Fibroblast of lung (primary cell): Measurements from ENCODE around the gene NCK2. TPM values are rescaled to one million over a fixed set of nuclear protein-coding genes. Genes with fewer than 3 reads are reported as not detected.

Experiments used
- DNase-seq, 2 donors: peaks; one replicate each; pipeline versions ENCODE4 v3.0.0 to v3.0.0-alpha.2; 2010; ENCODE audit warnings: low read depth in 2 of 2
- H2AFZ ChIP-seq: 2 replicates; pipeline ENCODE4 v1.5.1; 2012; ENCODE audit warnings: low read length, control low read depth, inconsistent platforms
- H3K27ac ChIP-seq: 2 replicates; pipeline ENCODE4 v1.5.1; 2011; ENCODE audit warnings: low read length, control low read depth; ENCODE audit not compliant: insufficient read depth
- H3K27me3 ChIP-seq: 2 replicates; pipeline ENCODE4 v1.5.1; 2011; ENCODE audit warnings: mild to moderate bottlenecking, low read length; ENCODE audit not compliant: control insufficient read depth, insufficient read depth
- H3K36me3 ChIP-seq: 2 replicates; pipeline ENCODE4 v1.5.1; 2011; ENCODE audit warnings: low read length; ENCODE audit not compliant: control insufficient read depth, insufficient read depth
- H3K4me1 ChIP-seq: 2 replicates; pipeline ENCODE4 v1.5.1; 2011; ENCODE audit warnings: low read length; ENCODE audit not compliant: control insufficient read depth, insufficient read depth; ENCODE audit errors: extremely low read depth
- H3K4me2 ChIP-seq: 2 replicates; pipeline ENCODE4 v1.5.1; 2011; ENCODE audit warnings: low read length, control low read depth; ENCODE audit not compliant: insufficient read depth; ENCODE audit errors: extremely low read depth
- H3K4me3 ChIP-seq, 4 experiments: fragments of 200-600 bp in 1 of 4; sonication (generic) in 1 of 4; replicated peaks in 1 of 4; 2 replicates each; pipeline ENCODE4 v1.5.1; 2011 to 2016; ENCODE audit warnings: low read length in 4 of 4, low read depth in 3 of 4, mild to moderate bottlenecking in 3 of 4, control low read depth in 2 of 4, inconsistent platforms in 1 of 4, mixed read lengths in 1 of 4; ENCODE audit not compliant: insufficient read depth in 1 of 4; ENCODE audit errors: control extremely low read depth in 1 of 4
- H3K79me2 ChIP-seq: 2 replicates; pipeline ENCODE4 v1.5.1; 2012; ENCODE audit warnings: mild to moderate bottlenecking, low read length, inconsistent platforms; ENCODE audit not compliant: control insufficient read depth, insufficient read depth
- H3K9ac ChIP-seq: 2 replicates; pipeline ENCODE4 v1.5.1; 2011; ENCODE audit warnings: mild to moderate bottlenecking, low read length, control low read depth; ENCODE audit not compliant: insufficient read depth
- H3K9me3 ChIP-seq: 2 replicates; pipeline ENCODE4 v1.5.1; 2012; ENCODE audit warnings: low read depth, low read length; ENCODE audit not compliant: control insufficient read depth, insufficient read depth
- H4K20me1 ChIP-seq: 2 replicates; pipeline ENCODE4 v1.5.1; 2011; ENCODE audit warnings: low read length; ENCODE audit not compliant: control insufficient read depth, insufficient read depth; ENCODE audit errors: extremely low read depth
- CTCF ChIP-seq, 2 donors: IDR thresholded peaks in 1 of 2; conservative IDR thresholded peaks in 1 of 2; 1 replicate in 1 of 2; 2 replicates in 1 of 2; pipeline ENCODE4 v1.5.1; 2011 to 2012; ENCODE audit warnings: low read length in 2 of 2, control low read depth in 1 of 2, inconsistent platforms in 1 of 2, low read depth in 1 of 2, mild to moderate bottlenecking in 1 of 2
- EZH2 ChIP-seq: IDR thresholded peaks from 2 replicates; pipeline ENCODE4 v1.5.1; 2012; ENCODE audit warnings: low read length, control low read depth, mild to moderate bottlenecking; ENCODE audit errors: missing control alignments
- polyA plus RNA-seq, 2 donors: library from polyadenylated mRNA; depleted of rRNA in 1 of 2; stranded (reverse) in 1 of 2; unstranded in 1 of 2; fragments of >200 nt; gene quantifications; 2 replicates each; pipeline ENCODE4 v1.2.1, GENCODE V29; 2011 to 2012; ENCODE audit warnings: missing spikeins in 1 of 2
- total RNA-seq: library from RNA; depleted of rRNA; stranded (reverse); fragments of >200 nt; gene quantifications from 2 replicates; pipeline ENCODE4 v1.2.1, GENCODE V29; 2014

NCK2 gene
- total and polyA plus RNA-seq, 2 donors (not counting 1 experiment from before 2014, with no cell fraction given): 25.4 to 51.3 TPM

DNA sequence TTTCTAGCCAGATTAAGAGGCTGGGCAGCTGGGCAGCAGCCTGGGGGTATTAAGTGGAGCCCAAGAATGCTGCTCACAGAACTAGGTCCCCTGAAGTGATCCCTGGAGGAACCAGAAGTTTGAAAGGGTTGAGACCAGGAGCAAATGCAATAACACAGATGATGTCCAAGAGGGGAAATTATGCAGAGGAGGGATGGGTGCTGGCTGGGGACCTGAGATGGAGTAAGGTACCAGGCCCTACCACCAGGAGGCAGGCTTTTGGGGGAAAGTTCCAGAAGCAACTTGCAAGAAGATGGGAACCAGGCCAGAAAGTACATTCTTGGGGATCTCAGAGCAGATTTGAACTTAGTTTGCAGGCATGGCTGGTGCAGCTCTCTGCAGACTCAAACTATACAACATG, 175.1 kb downstream of the NCK2 start:
- Histone ChIP-seq H3K27me3 (no peaks in the 10 kb centered on the region), H3K9ac (no peak overlapping the region), H3K9me3 (no peaks in the 10 kb centered on the region), H4K20me1 (no peaks in the 10 kb centered on the region), H2AFZ (no peak overlapping the region), H3K36me3 (no peaks in the 10 kb centered on the region), H3K4me1 (no peaks in the 10 kb centered on the region), H3K79me2 (no peaks in the 10 kb centered on the region), H3K4me3 (no peak overlapping the region), H3K4me2 (no peak overlapping the region), H3K27ac (no peak overlapping the region)
- peak; percentile 34 to 58 for DNase-seq
- TF ChIP-seq EZH2 (no peak), CTCF (conservative IDR thresholded peaks at IDR 0.05 in 1 of 2, IDR thresholded peaks at IDR 0.05 in 1 of 2; ENCODE audit: low read depth in 1 of 2, low read length in 2 of 2) (peak; percentile 43 to 57)

- Histone ChIP-seq H3K27ac (no peak overlapping the region), H2AFZ (no peak overlapping the region), H3K36me3 (no peaks in the 10 kb centered on the region), H3K4me1 (no peaks in the 10 kb centered on the region), H3K9me3 (no peaks in the 10 kb centered on the region), H3K9ac (no peak overlapping the region), H3K27me3 (no peaks in the 10 kb centered on the region), H3K79me2 (no peaks in the 10 kb centered on the region), H3K4me3 (no peak overlapping the region), H3K4me2 (no peak overlapping the region), H4K20me1 (no peaks in the 10 kb centered on the region)
- no peak for DNase-seq
- TF ChIP-seq EZH2 (no peak), CTCF (conservative IDR thresholded peaks at IDR 0.05 in 1 of 2, IDR thresholded peaks at IDR 0.05 in 1 of 2; ENCODE audit: low read depth in 1 of 2, low read length in 2 of 2) (no peak)
Observed at GRCh38 chr2:105924271-105924670, 179.6 kb downstream of the NCK2 start.

- Histone ChIP-seq H3K4me1 (no peaks in the 10 kb centered on the region), H2AFZ (no peak overlapping the region), H3K9ac (no peak overlapping the region), H3K4me3 (no peak overlapping the region), H3K79me2 (no peaks in the 10 kb centered on the region), H3K27me3 (no peaks in the 10 kb centered on the region), H3K27ac (no peak overlapping the region), H3K9me3 (no peaks in the 10 kb centered on the region), H3K36me3 (no peaks in the 10 kb centered on the region), H4K20me1 (no peaks in the 10 kb centered on the region), H3K4me2 (no peak overlapping the region)
- DNase-seq: no peak
- no peak for TF ChIP-seq CTCF (conservative IDR thresholded peaks at IDR 0.05 in 1 of 2, IDR thresholded peaks at IDR 0.05 in 1 of 2; ENCODE audit: low read depth in 1 of 2, low read length in 2 of 2)
- TF ChIP-seq EZH2: no peak
Observed at GRCh38 chr2:105924932-105925331, 180.2 kb downstream of the NCK2 start.
